Measurements from ENCODE around the gene OR52B6.
"Not testable (repeated sequence)": the region's sequence is repeated elsewhere in the genome, so short reads cannot be mapped to it uniquely, and the experiment has no call there.

The OR52B6 gene, protein sequence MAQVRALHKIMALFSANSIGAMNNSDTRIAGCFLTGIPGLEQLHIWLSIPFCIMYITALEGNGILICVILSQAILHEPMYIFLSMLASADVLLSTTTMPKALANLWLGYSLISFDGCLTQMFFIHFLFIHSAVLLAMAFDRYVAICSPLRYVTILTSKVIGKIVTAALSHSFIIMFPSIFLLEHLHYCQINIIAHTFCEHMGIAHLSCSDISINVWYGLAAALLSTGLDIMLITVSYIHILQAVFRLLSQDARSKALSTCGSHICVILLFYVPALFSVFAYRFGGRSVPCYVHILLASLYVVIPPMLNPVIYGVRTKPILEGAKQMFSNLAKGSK

DNA sequence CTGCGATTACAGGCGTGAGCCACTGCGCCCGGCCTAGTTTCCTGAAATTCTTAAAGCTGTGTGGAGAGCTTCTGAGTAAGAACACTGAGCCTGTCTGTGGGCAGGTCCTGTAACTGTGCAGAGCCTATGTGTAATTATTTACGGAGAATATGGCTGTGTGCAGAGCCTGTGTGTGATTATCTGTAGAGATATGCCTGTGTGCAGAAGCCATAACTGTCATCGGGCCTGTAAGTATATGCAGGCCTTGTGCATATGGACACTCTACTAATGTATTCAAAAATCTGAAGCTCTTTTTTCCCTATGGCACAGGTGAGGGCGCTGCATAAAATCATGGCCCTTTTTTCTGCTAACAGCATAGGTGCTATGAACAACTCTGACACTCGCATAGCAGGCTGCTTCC lies at the start of gene OR52B6:
OR52B6 (plus strand) TSS at position 301 of the 400 bp plus-strand sequence; CDS start at position 301, 0 bp downstream.
- no peak for DNase-seq (ENCODE audit: low spot score)

DNA sequence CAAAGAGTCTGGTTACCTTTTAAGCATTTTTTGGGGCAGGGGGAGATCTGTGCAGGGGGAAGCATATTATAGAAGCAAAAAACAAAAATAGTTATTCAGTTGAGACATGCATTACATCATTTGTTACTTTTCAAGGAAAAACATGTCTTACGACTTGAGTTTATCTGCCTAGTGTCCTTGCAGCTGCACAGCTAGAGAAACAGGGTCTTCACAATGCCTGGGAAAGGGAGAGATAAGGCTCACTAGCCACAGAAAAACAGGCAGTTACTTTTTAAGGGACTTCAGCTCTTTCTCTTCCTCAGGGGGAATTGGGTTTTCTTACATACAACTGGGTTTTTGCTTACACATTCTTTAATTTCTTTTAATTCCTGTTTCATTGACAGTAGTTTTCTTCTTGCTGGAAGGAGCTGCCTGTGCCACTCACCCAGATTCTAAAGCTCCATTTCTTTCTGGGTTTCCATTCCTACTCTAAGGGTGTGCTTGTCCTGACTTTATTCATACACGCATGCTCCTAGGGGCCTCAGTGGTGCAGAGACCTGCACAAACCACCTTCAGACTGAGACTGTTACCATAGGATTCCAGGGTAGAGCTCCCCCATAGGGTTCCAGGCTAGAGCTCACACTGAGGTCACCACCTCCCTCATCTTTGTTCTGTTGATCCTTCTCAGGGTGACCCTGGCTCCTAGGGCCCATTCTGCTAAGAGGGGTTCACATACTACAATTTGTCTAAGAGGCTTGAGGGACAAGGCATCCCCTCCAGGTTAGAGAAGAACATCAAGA lies 49.4 kb upstream of the OR52B6 start:
- DNase-seq (ENCODE audit: low spot score), result no peak

DNA sequence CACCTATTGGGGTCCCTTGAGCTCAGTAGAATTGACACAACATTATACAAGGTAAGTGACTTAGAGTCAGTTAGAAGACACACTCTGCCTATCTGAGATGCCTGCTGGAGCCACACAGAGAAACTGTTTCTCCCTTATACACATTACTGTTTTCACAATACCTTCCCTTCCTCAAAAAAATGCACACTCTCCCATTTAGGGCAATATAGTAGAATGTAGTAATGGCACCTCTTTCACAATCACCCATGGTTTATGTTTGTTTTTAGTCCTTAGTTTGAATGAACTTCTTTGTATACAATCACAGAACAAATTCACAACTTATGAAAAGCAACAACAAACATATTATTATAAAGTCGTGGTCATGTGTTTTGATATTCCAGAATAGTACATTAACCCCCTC lies 46.6 kb upstream of the OR52B6 start:
- DNase-seq (ENCODE audit: low spot score), result no peak

DNA sequence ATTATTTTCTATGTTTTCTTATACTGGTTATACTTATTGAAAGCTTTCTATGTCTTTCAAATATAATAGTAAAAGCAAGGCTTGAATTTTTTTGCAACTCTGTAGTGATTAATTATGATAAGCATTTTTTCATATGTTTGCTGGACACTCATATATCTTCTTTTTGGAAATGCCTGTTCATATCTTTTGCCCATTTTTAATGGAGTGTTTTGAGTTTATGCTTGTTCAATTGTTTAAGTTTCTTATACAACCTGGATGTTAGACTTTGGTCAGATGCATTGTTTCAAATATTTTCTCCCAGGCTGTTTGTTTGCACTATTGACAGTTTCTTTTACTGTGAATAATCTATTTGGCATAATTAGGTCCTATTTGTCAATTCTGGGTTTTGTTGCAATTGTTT lies 44.2 kb upstream of the OR52B6 start:
- DNase-seq (ENCODE audit: low spot score), result no peak

DNA sequence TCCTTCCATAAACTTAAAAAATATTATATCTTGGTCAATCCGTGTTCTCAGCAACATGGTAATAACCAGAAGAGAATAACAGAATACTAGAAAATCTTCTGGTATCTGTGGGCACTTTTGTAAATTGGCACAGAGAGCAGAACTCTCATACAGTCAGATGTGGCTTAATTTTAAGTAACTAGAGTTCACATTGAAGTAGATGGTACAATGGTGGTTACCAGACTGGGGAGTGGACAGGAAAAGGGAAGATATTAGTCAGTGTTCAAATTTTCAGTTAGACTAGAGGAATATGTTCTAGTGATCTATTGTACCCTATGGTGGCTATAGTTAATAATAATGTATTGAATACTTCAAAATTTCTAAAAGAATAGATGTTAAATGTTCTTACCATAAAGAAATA lies 39.2 kb upstream of the OR52B6 start:
- no peak for DNase-seq (ENCODE audit: low spot score)

DNA sequence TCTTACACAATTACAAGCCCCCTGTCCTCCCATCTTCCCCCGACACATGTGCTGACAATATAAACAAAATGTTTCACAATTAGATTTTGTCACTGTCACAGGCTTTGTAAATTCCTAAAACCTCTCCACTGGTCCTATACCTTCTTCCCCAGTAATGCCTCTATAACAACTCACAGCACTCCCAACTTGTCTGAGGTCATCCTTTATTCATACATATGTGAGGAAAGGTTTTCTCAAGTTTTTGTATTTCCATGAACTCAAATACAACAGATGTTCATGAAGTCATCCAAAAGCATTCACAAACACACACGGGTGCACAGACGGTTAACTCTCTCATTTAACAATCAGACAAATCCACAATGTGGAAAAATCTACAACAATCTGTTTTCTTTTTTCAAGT lies 34.2 kb upstream of the OR52B6 start:
- DNase-seq (ENCODE audit: low spot score), result peak; percentile 45

DNA sequence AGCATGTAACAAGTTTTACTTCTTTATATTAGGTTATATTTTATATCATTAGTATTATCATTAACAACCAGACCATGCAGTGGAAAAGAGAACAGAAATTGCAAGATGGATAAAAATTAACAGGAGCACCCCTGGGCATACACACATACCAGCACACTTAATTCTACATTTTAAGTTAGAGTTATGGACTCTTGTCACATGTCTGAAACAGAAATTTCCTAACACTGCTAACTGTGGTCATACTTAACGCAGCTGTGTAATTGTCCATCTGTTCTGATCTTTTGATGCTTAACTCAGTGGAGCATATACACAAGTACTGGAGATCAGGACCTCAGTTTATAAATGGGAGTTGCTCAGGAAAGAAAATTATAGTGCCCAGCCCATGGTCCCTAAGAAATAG lies 32.7 kb upstream of the OR52B6 start:
- DNase-seq (ENCODE audit: low spot score), result no peak

DNA sequence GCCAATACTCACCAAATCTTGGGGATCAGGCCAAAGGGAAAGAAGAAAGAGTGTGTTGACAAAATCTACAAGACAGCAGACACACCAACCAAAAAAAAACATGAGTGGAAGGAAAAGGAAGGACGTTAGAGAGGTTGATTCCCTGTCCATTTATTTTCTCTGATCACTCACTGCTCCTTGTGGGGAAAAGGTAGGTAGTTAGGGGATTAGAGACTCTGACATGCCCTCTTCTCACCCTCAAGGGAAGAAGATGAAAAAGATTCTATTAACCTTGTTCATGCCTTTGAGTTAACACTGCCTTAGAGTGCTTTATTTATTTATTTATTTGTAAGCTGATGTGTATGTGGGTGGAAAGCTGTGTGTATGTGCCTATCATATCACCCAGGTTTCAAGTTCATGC lies 32.2 kb upstream of the OR52B6 start, which contains the start of gene OR52H1:
OR52H1 (minus strand) TSS at position 101 of the 400 bp plus-strand sequence. CDS start 3,035 bp downstream, outside the sequence.
- DNase-seq (ENCODE audit: low spot score), result no peak

DNA sequence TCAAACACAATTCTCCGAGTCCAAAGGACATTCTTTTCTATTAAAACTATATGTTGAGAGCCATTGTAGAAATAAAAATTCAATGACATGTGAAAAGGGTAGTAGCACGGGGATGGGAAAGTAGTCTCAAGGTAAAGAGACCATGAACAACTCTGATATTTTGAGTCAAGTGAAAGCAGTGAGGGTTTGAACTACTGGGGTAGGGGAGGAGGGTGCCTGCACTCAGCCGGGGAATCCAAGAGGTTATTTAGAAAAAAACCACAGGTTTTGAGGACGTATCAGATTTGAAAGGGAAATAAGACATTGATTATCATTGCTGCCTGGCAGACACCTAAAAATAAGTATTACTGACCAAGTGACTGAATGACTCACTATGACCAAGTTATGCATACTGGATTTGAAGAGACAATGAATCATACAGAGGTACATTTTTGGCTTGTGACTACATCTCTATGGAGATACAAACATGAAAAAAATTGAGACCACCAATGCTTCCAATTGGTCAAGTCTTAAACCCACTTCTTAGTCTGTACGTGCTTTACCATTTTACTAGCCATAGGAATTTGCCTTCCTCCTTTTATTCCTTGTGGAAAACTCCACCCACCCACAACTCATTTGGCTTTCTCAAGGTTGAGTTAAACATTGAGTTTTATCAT lies 30.1 kb upstream of the OR52B6 start:
- DNase-seq (ENCODE audit: low spot score), result peak; percentile 94

DNA sequence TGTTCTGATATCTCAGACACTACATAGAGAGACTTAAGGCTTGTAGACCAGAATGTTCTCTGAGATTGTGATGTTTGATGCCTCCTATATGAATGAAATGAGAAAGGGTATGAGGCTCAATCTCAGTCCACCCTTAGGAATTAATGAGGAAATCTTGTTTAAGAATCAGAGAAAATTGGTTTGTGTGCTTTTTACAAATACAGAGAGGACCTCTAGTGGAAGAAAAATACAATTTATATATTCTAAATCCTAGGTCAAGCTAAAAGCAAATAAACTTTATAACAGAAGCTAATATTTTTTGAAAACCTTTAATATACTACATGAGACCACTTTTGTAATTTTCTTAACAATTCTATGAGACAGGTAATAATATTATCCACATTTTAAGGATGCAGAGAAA lies 27.3 kb upstream of the OR52B6 start:
- DNase-seq (ENCODE audit: low spot score), result no peak

DNA sequence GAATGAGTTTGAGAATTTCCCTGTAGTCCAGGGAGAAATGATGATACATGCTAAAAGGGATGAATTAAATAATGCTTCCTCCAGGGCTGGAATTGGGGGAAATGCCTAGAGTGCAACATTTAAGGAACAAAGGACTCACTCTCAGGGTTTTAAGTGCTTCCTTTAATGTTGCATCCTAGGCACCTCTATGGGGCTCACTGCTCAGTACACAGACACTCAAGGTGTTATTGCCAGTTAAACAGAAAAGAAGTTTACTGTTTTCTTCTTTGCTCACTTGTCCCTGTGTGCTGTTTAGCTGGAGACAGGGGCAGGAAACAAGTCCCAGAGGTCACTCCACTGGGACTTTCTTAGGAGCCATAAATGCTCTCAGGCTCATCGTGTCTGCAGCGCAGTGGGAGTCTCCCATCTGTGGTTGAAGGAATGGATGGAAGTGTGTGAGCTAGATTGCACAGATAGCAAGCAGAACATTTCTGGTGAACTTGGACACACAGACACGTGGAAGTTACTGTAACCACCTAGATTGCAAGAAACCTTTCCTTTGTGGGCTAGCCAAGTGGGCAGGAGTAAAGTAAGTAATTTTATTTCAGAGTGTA lies 24.0 kb upstream of the OR52B6 start:
- DNase-seq (ENCODE audit: low spot score), result no peak

DNA sequence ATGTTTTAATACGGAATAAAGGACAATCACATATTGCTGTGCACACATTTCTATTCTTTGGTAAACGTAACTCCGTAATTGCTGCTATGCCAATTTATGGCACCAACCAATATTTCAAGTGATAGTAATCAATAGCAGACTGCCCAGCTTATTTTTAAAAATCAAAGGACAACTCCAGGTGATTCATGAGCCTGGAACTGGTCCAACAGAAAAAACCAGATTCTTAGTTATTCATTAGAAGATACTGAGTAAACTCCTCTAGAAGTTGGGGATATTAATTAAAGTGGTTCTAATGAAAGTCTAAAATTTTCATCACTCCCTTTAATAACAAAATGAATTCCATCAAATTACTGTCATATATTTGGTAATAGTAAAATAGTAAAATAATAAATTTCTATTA lies 22.9 kb upstream of the OR52B6 start:
- DNase-seq (ENCODE audit: low spot score), result peak; percentile 55

DNA sequence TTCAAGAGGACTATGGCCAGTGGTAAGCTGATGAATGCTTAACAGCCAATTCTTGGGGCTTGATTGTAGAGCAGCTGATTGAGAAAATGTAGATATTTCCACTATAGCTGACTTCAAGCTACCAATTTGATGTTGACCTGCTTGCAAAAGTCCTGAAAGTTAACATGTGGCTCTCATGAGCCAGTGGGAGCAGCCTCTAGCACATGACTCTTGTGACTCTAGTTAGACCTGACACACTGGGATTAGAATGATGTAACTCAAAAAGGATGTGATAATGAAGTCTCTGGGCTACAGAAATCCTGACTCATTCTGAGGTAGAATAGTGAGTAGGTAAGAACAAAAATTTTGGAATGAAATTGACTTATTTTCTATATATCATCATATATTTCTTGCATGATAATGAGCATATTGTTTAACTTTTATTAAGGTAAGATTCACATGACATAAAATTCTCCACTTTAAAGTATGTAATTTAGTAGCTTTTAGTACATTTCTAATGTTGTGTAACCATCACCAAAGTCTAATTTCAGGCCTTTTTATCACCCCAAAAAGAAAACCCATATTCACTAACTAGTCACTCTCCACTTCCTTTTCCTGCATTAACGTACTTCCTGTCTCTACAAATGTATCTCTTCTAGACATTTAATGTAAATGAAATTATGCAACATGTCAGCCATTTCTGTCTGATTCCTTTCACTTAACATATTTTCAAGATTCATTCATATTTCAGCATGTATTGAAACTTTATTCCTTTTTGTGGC lies 16.2 kb upstream of the OR52B6 start:
- peak; percentile 86 for DNase-seq (ENCODE audit: low spot score)

DNA sequence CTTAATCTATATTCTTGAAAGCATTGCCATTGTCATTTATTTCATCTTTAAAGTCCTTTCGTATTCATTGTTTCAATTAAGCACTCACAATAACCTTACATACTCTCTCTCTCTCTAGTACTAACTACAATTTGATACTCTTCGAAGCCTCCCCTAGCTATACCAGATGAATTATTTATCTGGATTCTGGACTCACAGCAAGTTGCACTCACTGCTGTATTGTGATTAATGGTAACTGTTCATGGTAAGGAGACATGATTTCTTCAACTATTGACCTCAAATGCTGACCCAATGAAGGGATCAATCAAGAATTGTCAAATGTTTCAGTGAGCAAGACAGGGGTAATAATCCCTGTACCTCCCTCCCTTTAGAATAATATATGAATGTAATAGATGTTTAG lies 6.0 kb upstream of the OR52B6 start:
- DNase-seq (ENCODE audit: low spot score), result no peak

DNA sequence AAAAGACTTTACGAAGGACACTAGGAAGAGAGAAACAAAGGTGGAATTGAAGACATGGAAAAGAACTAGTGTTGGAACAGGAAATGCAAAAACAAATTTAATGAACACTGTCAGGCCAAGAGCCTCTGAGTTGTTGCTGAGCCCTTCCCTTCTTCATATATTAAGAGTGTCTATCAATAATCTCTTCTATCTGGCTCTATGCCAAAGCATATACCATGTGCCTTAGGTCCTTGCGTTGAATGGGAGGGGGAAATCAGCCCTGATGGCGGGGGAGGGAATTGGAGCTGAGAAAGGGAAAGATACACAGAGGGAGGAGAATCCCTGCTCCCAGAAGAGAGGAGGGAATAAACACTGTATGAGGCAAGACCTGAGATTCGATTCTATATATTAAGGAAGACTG lies 5.5 kb upstream of the OR52B6 start:
- no peak for DNase-seq (ENCODE audit: low spot score)

DNA sequence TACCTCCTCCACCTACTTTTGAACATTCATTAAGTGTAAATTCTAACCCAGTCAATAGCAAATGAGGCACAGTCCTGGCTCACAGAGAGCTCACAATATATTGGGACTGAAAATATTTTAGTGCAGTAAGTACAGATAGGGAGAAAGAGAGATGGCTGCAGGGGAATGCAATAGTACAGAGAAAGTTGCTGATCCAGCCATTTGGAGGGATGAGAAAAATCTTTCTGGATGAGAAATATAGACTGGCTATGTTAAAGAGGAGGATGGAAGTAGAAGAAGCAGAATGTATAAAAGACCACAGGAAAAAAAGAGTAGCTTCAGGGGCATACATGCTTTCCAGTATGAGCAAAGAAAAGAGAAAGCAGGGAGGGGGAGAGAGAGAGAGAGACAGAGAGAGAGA lies 3.6 kb upstream of the OR52B6 start:
- no peak for DNase-seq (ENCODE audit: low spot score)

DNA sequence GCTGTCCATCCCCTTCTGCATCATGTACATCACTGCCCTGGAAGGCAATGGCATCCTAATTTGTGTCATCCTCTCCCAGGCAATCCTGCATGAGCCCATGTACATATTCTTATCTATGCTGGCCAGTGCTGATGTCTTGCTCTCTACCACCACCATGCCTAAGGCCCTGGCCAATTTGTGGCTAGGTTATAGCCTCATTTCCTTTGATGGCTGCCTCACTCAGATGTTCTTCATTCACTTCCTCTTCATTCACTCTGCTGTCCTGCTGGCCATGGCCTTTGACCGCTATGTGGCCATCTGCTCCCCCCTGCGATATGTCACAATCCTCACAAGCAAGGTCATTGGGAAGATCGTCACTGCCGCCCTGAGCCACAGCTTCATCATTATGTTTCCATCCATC lies 337 bp downstream of the OR52B6 start:
- no peak for DNase-seq (ENCODE audit: low spot score)

DNA sequence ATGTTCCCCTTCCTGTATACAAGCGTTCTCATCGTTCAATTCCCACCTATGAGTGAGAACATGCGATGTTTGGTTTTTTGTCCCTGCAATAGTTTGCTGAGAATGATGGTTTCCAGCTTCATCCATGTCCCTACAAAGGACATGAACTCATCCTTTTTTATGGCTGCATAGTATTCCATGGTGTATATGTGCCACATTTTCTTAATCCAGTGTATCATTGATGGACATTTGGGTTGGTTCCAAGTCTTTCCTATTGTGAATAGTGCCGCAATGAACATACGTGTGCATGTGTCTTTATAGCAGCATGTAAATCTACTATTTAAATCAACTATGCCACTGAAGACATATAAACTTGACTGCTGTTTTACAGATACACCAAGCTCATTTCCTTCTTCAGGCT lies 3.8 kb downstream of the OR52B6 start:
- not testable (repeated sequence) for DNase-seq (ENCODE audit: low spot score)

DNA sequence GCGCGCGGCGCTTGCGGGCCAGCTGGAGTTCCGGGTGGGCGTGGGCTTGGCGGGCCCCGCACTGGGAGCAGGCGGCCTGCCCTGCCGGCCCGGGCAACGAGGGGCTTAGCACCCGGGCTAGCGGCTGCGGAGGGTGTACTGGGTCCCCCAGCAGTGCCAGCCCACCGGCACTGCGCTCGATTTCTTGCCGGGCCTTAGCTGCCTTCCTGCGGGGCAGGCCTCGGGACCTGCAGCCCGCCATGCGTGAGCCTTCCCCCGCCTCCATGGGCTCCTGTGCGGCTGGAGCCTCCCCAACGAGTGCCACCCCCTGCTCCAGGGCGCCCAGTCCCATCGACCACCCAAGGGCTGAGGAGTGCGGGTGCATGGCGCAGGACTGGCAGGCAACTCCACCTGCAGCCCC lies 9.2 kb downstream of the OR52B6 start:
- DNase-seq (ENCODE audit: low spot score), result not testable (repeated sequence)

DNA sequence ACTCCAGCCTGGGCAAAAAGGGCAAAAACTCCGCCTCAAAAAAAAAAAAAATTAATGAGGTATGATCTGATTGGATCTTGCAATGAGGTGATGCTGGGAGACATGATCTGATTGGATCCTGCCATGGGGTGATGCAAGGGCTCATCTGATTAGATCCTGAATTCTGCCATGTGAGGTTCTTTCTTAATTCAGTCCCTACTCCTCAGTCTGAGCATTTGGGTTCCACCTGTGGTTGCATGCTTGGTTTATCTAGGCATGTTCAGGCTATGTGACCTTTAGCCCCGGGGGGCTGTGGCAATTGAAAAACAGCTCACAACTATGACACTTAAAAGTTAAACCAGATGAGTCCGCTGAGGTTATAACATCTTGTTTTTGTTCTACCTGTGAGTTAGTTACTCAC lies 10.9 kb downstream of the OR52B6 start:
- DNase-seq (ENCODE audit: low spot score), result peak; percentile 79

DNA sequence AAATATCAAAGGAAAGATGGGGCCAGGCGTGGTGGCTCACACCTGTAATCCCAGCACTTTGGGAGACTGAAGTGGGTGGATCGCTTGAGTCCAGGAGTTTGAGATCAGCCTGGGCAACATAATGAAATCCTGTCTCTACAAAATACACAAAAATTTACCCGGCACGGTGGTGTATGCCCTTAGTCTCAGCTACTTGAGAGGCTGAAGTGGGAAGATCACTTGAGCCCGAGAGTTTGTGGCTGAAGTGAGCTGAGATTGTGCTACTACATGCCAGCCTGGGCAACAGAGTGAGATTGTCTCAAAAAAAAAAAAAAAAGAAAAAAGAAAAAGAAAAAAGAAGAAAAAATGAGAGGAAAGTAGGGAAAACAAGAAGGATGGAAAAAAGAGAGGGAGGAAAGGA lies 11.9 kb downstream of the OR52B6 start:
- no peak for DNase-seq (ENCODE audit: low spot score)

DNA sequence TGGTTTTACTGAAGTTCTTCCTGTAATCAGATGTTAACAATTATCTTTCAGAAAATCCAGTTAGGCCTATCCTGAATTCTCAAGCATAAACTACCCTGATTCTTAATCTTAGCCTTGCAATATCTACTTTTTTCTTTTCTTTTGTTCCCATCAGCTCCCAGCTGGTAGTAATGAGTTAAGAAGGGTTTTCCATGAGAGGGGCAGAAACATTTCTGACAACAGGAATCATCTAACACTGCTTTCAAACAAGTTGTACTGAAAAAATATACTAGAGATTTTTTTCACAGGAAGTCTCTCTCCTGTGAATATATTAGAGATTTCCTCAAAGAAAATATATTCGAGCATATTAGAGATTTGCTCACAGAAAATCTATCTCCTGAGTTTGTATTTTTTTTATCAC lies 12.5 kb downstream of the OR52B6 start:
- DNase-seq (ENCODE audit: low spot score), result no peak
